Measurements from ENCODE around the gene RPL13A. TPM values are rescaled to one million over a fixed set of nuclear protein-coding genes. Genes with fewer than 3 reads are reported as not detected.

Gene RPL13A
- total RNA-seq, 4 donors from 2014 or later, result 1,462 to 5,863 (median 3,544) TPM

DNA sequence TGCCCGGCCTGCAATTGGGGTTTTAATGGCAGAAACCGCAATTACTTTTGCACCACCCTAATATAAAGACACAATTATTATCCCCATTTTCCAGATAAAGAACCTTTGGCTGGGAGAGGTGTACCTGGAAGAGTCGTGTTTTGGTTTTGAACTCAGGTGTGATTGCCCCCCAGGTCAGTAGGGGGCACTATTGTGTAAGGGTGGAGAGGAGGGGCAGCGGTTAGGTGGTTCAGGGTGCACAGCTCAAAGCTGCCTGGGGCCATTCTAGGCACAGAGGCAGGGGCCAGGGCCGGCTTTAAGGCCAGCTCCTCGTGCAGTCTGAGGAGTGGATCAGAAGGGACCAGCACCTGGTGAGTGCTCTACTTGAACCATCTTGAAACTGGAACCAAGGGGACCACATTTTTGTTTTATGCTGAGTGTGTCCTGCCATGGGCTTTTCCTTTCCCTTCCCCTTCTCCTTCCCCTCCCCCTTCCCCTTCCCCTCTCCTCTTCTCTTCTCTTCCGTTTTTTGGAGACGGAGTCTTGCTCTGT, 19.2 kb downstream of the RPL13A start:
- no peaks in the 10 kb centered on the region for H3K36me3 ChIP-seq
- intact Hi-C loops (cut with DNase I; ENCODE audit: low total_unique reads), result no loop called here

DNA sequence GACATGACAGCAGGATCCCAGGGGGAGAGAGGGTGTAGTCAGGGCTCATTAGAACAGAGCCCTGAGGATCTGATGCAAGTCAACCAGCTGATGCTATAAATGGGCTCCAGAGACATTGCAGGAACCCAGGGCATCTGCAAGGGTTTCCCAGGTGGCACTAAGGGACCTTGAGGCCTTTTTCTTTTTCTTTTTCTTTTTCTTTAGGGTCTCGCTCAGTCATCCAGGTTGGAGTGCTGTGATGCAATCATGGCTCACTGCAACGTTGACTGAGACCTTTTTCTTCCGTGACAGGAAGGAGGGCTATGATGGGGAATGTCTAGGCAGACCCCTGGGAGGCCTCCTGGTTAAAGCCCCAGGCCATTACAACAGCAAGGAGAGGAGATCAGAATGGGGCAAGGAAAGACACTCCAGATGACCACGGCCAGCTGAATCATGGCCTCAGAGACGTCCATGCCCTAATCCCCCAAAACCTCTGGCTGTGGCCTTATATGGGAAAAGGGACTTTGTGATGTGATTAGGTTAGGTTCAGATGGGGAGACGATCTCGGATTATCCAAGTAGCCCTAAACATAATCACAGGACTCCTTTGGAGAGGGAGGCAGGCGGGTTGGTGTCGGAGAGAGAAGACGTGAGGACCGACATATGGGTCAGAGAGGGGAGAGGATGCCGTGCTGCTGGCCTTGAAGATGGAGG, 20.5 kb downstream of the RPL13A start:
- TF ChIP-seq, protein P1, sequence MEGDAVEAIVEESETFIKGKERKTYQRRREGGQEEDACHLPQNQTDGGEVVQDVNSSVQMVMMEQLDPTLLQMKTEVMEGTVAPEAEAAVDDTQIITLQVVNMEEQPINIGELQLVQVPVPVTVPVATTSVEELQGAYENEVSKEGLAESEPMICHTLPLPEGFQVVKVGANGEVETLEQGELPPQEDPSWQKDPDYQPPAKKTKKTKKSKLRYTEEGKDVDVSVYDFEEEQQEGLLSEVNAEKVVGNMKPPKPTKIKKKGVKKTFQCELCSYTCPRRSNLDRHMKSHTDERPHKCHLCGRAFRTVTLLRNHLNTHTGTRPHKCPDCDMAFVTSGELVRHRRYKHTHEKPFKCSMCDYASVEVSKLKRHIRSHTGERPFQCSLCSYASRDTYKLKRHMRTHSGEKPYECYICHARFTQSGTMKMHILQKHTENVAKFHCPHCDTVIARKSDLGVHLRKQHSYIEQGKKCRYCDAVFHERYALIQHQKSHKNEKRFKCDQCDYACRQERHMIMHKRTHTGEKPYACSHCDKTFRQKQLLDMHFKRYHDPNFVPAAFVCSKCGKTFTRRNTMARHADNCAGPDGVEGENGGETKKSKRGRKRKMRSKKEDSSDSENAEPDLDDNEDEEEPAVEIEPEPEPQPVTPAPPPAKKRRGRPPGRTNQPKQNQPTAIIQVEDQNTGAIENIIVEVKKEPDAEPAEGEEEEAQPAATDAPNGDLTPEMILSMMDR (IDR thresholded peaks at IDR 0.05), result no peak
- TF ChIP-seq POLR2A (IDR thresholded peaks at IDR 0.05), result no peak
- Histone ChIP-seq H3K9me3 (no peaks in the 10 kb centered on the region), H3K4me3 (no peak overlapping the region), H3K36me3 (no peaks in the 10 kb centered on the region), H3K27me3 (no peaks in the 10 kb centered on the region), H3K4me1 (peaks cover 0 to 4% of the 10 kb centered on the region in 2 donors), H3K27ac (no peak overlapping the region)
- intact Hi-C loops (cut with DNase I; ENCODE audit: low total_unique reads), result no loop called here
- DNase-seq, result no peak

More for the DNA sequence above, 19.2 kb downstream of the RPL13A start:
- no peaks in the 10 kb centered on the region for H3K27me3 ChIP-seq
- H3K27ac ChIP-seq, result no peak overlapping the region
- DNase-seq, result no peak
- TF ChIP-seq, protein P1 (IDR thresholded peaks at IDR 0.05), result peak; percentile 38 to 68 (median 49)
- TF ChIP-seq POLR2A (IDR thresholded peaks at IDR 0.05), result no peak
- H3K4me1 ChIP-seq, result peaks cover 0 to 4% of the 10 kb centered on the region in 2 donors
- H3K4me3 ChIP-seq, result no peak overlapping the region
- H3K9me3 ChIP-seq, result no peaks in the 10 kb centered on the region

GRCh38 chr19:49512970-49513745, 25.8 kb downstream of the RPL13A start:
- intact Hi-C loops (cut with DNase I; ENCODE audit: low total_unique reads), result no loop called here
- Histone ChIP-seq H3K4me1 (no peaks in the 10 kb centered on the region), H3K36me3 (no peaks in the 10 kb centered on the region), H3K27ac (peak overlapping the region; percentile 95 to 97), H3K4me3 (peak overlapping the region; percentile 58 to 62), H3K9me3 (no peaks in the 10 kb centered on the region), H3K27me3 (no peaks in the 10 kb centered on the region)
- peak in 1 of 2 donors; percentile 13 for TF ChIP-seq POLR2A (IDR thresholded peaks at IDR 0.05)
- TF ChIP-seq, protein P1 (IDR thresholded peaks at IDR 0.05), result no peak
- DNase-seq, result peak; percentile 70 to 72

DNA sequence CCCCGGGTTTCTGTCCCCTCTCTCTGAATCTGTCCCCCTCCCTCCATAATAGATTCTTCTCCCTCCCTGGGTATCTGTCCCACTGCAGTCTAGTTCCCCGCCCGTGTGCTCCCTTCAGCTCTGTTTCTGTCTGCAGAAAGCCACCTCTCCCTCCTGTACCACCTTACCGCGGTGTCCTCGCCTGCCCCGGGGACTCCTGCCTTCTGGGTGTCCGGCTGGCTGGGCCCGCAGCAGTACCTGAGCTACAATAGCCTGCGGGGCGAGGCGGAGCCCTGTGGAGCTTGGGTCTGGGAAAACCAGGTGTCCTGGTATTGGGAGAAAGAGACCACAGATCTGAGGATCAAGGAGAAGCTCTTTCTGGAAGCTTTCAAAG, 26.3 kb downstream of the RPL13A start:
- DNase-seq, result no peak
- H3K4me1 ChIP-seq, result no peaks in the 10 kb centered on the region
- intact Hi-C loops (cut with DNase I; ENCODE audit: low total_unique reads), result no loop called here
- H3K4me3 ChIP-seq, result peak overlapping the region in 1 of 2 donors; percentile 58
- peak overlapping the region; percentile 95 to 97 for H3K27ac ChIP-seq
- no peaks in the 10 kb centered on the region for H3K36me3 ChIP-seq
- no peak for TF ChIP-seq POLR2A (IDR thresholded peaks at IDR 0.05)
- TF ChIP-seq, protein P1 (IDR thresholded peaks at IDR 0.05), result no peak
- H3K27me3 ChIP-seq, result no peaks in the 10 kb centered on the region
- H3K9me3 ChIP-seq, result no peaks in the 10 kb centered on the region

DNA sequence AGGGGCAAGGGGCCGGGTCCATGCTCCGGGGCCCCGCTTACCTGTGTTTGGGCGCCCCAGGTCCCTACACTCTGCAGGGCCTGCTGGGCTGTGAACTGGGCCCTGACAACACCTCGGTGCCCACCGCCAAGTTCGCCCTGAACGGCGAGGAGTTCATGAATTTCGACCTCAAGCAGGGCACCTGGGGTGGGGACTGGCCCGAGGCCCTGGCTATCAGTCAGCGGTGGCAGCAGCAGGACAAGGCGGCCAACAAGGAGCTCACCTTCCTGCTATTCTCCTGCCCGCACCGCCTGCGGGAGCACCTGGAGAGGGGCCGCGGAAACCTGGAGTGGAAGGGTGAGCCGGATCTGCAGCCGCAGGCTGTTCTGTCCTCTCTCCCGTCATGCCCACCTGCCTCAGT, 26.7 kb downstream of the RPL13A start:
- no peak for DNase-seq
- Histone ChIP-seq H3K36me3 (no peaks in the 10 kb centered on the region), H3K4me3 (no peak overlapping the region), H3K27me3 (no peaks in the 10 kb centered on the region), H3K4me1 (no peaks in the 10 kb centered on the region), H3K9me3 (no peaks in the 10 kb centered on the region), H3K27ac (peak overlapping the region; percentile 95 to 97)
- intact Hi-C loops (cut with DNase I; ENCODE audit: low total_unique reads), result no loop called here
- TF ChIP-seq, protein P1 (IDR thresholded peaks at IDR 0.05), result no peak
- TF ChIP-seq POLR2A (IDR thresholded peaks at IDR 0.05), result no peak

Measured in uterus (tissue), 4 donors.